ENCODE measurements around the gene PPP4R4.
"Not testable (repeated sequence)": the region's sequence is repeated elsewhere in the genome, so short reads cannot be mapped to it uniquely, and the experiment has no call there.

Gene PPP4R4

GRCh38 chr14:94244182-94244581 is 70.1 kb downstream of the PPP4R4 start:
- H3K9ac ChIP-seq (ENCODE audit: low read length), result no peak overlapping the region
- no peaks in the 10 kb centered on the region for H3K36me3 ChIP-seq (ENCODE audit: control insufficient read depth, insufficient read depth, low read length)
- no peak overlapping the region for H3K4me3 ChIP-seq (ENCODE audit: low read length)
- H3K27me3 ChIP-seq (ENCODE audit: control insufficient read depth, insufficient read depth, low read length), result no peaks in the 10 kb centered on the region
- H3K4me1 ChIP-seq (ENCODE audit: control insufficient read depth, insufficient read depth, low read length), result no peaks in the 10 kb centered on the region
- no peaks in the 10 kb centered on the region for H3K9me3 ChIP-seq (ENCODE audit: control insufficient read depth, low read length)

GRCh38 chr14:94264195-94264594 is 90.1 kb downstream of the PPP4R4 start:
- not testable (repeated sequence) for H3K36me3 ChIP-seq (ENCODE audit: control insufficient read depth, insufficient read depth, low read length); H3K27me3 ChIP-seq (ENCODE audit: control insufficient read depth, insufficient read depth, low read length); H3K4me3 ChIP-seq (ENCODE audit: low read length); H3K9ac ChIP-seq (ENCODE audit: low read length); H3K4me1 ChIP-seq (ENCODE audit: control insufficient read depth, insufficient read depth, low read length); H3K9me3 ChIP-seq (ENCODE audit: control insufficient read depth, low read length)

- H3K36me3 ChIP-seq (ENCODE audit: control insufficient read depth, insufficient read depth, low read length), result no peaks in the 10 kb centered on the region
- H3K9me3 ChIP-seq (ENCODE audit: control insufficient read depth, low read length), result no peaks in the 10 kb centered on the region
- no peaks in the 10 kb centered on the region for H3K4me1 ChIP-seq (ENCODE audit: control insufficient read depth, insufficient read depth, low read length)
- H3K9ac ChIP-seq (ENCODE audit: low read length), result no peak overlapping the region
- H3K4me3 ChIP-seq (ENCODE audit: low read length), result no peak overlapping the region
- no peaks in the 10 kb centered on the region for H3K27me3 ChIP-seq (ENCODE audit: control insufficient read depth, insufficient read depth, low read length)
These were observed 93.2 kb downstream of the PPP4R4 start for GRCh38 chr14:94267352-94267751.

GRCh38 chr14:94268582-94268981 is 94.5 kb downstream of the PPP4R4 start:
- not testable (repeated sequence) for H3K36me3 ChIP-seq (ENCODE audit: control insufficient read depth, insufficient read depth, low read length)

GRCh38 chr14:94269156-94269555 is 95.0 kb downstream of the PPP4R4 start:
- Histone ChIP-seq H3K9me3 (ENCODE audit: control insufficient read depth, low read length) (no peaks in the 10 kb centered on the region), H3K9ac (ENCODE audit: low read length) (no peak overlapping the region), H3K27me3 (ENCODE audit: control insufficient read depth, insufficient read depth, low read length) (no peaks in the 10 kb centered on the region), H3K36me3 (ENCODE audit: control insufficient read depth, insufficient read depth, low read length) (no peaks in the 10 kb centered on the region), H3K4me3 (ENCODE audit: low read length) (no peak overlapping the region), H3K4me1 (ENCODE audit: control insufficient read depth, insufficient read depth, low read length) (no peaks in the 10 kb centered on the region)

More at GRCh38 chr14:94268582-94268981, 94.5 kb downstream of the PPP4R4 start:
- H3K9me3 ChIP-seq (ENCODE audit: control insufficient read depth, low read length); H3K27me3 ChIP-seq (ENCODE audit: control insufficient read depth, insufficient read depth, low read length); H3K4me1 ChIP-seq (ENCODE audit: control insufficient read depth, insufficient read depth, low read length); H3K9ac ChIP-seq (ENCODE audit: low read length); H3K4me3 ChIP-seq (ENCODE audit: low read length): not testable (repeated sequence)

- H3K9me3 ChIP-seq (ENCODE audit: control insufficient read depth, low read length); H3K36me3 ChIP-seq (ENCODE audit: control insufficient read depth, insufficient read depth, low read length); H3K27me3 ChIP-seq (ENCODE audit: control insufficient read depth, insufficient read depth, low read length); H3K9ac ChIP-seq (ENCODE audit: low read length); H3K4me1 ChIP-seq (ENCODE audit: control insufficient read depth, insufficient read depth, low read length); H3K4me3 ChIP-seq (ENCODE audit: low read length): not testable (repeated sequence)
These were observed 102.9 kb downstream of the PPP4R4 start for GRCh38 chr14:94276898-94277561.

- no peak overlapping the region for H3K9ac ChIP-seq (ENCODE audit: low read length)
- no peak overlapping the region for H3K4me3 ChIP-seq (ENCODE audit: low read length)
- no peaks in the 10 kb centered on the region for H3K27me3 ChIP-seq (ENCODE audit: control insufficient read depth, insufficient read depth, low read length)
- no peaks in the 10 kb centered on the region for H3K36me3 ChIP-seq (ENCODE audit: control insufficient read depth, insufficient read depth, low read length)
- no peaks in the 10 kb centered on the region for H3K4me1 ChIP-seq (ENCODE audit: control insufficient read depth, insufficient read depth, low read length)
- H3K9me3 ChIP-seq (ENCODE audit: control insufficient read depth, low read length), result no peaks in the 10 kb centered on the region
These were observed 104.6 kb downstream of the PPP4R4 start for GRCh38 chr14:94278731-94279130.

- no peaks in the 10 kb centered on the region for H3K27me3 ChIP-seq (ENCODE audit: control insufficient read depth, insufficient read depth, low read length)
- no peak overlapping the region for H3K4me3 ChIP-seq (ENCODE audit: low read length)
- H3K9me3 ChIP-seq (ENCODE audit: control insufficient read depth, low read length), result no peaks in the 10 kb centered on the region
- no peaks in the 10 kb centered on the region for H3K36me3 ChIP-seq (ENCODE audit: control insufficient read depth, insufficient read depth, low read length)
- no peak overlapping the region for H3K9ac ChIP-seq (ENCODE audit: low read length)
- no peaks in the 10 kb centered on the region for H3K4me1 ChIP-seq (ENCODE audit: control insufficient read depth, insufficient read depth, low read length)
These were observed 109.0 kb downstream of the PPP4R4 start for GRCh38 chr14:94282991-94283723.

- Histone ChIP-seq H3K27me3 (ENCODE audit: control insufficient read depth, insufficient read depth, low read length) (no peaks in the 10 kb centered on the region), H3K4me1 (ENCODE audit: control insufficient read depth, insufficient read depth, low read length) (no peaks in the 10 kb centered on the region), H3K9ac (ENCODE audit: low read length) (no peak overlapping the region), H3K36me3 (ENCODE audit: control insufficient read depth, insufficient read depth, low read length) (no peaks in the 10 kb centered on the region), H3K9me3 (ENCODE audit: control insufficient read depth, low read length) (no peaks in the 10 kb centered on the region), H3K4me3 (ENCODE audit: low read length) (no peak overlapping the region)
These were observed 110.1 kb downstream of the PPP4R4 start for GRCh38 chr14:94284221-94284620.

GRCh38 chr14:94285158-94285557 is 111.0 kb downstream of the PPP4R4 start:
- Histone ChIP-seq H3K4me1 (ENCODE audit: control insufficient read depth, insufficient read depth, low read length) (no peaks in the 10 kb centered on the region), H3K27me3 (ENCODE audit: control insufficient read depth, insufficient read depth, low read length) (no peaks in the 10 kb centered on the region), H3K4me3 (ENCODE audit: low read length) (no peak overlapping the region), H3K36me3 (ENCODE audit: control insufficient read depth, insufficient read depth, low read length) (no peaks in the 10 kb centered on the region), H3K9me3 (ENCODE audit: control insufficient read depth, low read length) (no peaks in the 10 kb centered on the region), H3K9ac (ENCODE audit: low read length) (no peak overlapping the region)

GRCh38 chr14:94288610-94289465 is 114.7 kb downstream of the PPP4R4 start:
- Histone ChIP-seq H3K36me3 (ENCODE audit: control insufficient read depth, insufficient read depth, low read length) (no peaks in the 10 kb centered on the region), H3K9me3 (ENCODE audit: control insufficient read depth, low read length) (no peaks in the 10 kb centered on the region), H3K9ac (ENCODE audit: low read length) (no peak overlapping the region), H3K4me3 (ENCODE audit: low read length) (no peak overlapping the region), H3K4me1 (ENCODE audit: control insufficient read depth, insufficient read depth, low read length) (no peaks in the 10 kb centered on the region), H3K27me3 (ENCODE audit: control insufficient read depth, insufficient read depth, low read length) (no peaks in the 10 kb centered on the region)

- Histone ChIP-seq H3K27me3 (ENCODE audit: control insufficient read depth, insufficient read depth, low read length) (no peaks in the 10 kb centered on the region), H3K36me3 (ENCODE audit: control insufficient read depth, insufficient read depth, low read length) (no peaks in the 10 kb centered on the region), H3K9ac (ENCODE audit: low read length) (no peak overlapping the region), H3K4me3 (ENCODE audit: low read length) (no peak overlapping the region), H3K4me1 (ENCODE audit: control insufficient read depth, insufficient read depth, low read length) (no peaks in the 10 kb centered on the region), H3K9me3 (ENCODE audit: control insufficient read depth, low read length) (no peaks in the 10 kb centered on the region)
These were observed 116.1 kb downstream of the PPP4R4 start for GRCh38 chr14:94290197-94290596.

Measured in mucosa of stomach (tissue), 1 donor.